Middle frontal gyrus (tissue), 1 donor: ENCODE data around the gene CKM.
A peak's percentile ranks its signal among the peaks of the same experiment; 100 is the strongest.
"Not testable (repeated sequence)": the region's sequence is repeated elsewhere in the genome, so short reads cannot be mapped to it uniquely, and the experiment has no call there.

Experiments used
- DNase-seq: peaks from one replicate; pipeline ENCODE4 v3.0.0-alpha.2; 2015; ENCODE audit warnings: low spot score; ENCODE audit errors: extremely low spot score

Gene CKM

GRCh38 chr19:45321848-45322247 lies 827 bp downstream of the CKM start:
- DNase-seq, result no peak

DNA sequence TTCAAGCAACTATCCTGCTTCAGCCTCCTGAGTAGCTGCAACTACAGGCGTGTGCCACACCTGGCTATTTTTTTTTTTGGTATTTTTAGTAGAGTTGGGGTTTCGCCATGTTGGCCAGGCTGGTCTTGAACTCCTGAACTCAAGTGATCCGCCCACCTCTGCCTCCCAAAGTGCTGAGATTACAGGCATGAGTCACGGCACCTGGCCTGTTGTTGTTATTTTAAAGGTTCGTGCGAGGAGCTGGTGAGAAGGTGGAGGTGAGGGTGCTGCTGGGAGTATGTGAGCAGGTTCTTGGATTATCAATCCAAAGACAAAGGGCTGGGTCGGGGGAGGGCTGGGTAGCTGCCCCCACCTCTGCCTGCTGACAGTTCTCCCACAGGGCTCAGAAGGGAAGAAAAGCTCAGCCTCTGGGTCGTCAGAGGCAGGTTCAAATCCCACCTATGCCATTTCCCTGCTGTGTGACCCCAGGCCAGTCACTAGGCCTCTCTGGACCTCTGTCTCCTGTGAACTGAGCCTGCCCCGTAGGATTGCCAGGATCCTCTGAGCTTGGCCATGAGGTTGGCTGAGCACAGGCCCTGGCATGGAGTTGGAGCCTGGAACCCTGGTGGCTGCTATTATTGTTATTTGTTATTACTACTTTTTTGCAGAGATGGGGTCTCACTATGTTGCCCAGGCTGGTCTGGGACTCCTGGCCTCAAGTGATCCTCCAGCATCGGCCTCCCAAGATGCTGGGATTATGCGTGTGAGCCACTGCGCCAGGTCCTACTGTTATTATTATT lies 1.5 kb downstream of the CKM start:
- DNase-seq, result no peak

DNA sequence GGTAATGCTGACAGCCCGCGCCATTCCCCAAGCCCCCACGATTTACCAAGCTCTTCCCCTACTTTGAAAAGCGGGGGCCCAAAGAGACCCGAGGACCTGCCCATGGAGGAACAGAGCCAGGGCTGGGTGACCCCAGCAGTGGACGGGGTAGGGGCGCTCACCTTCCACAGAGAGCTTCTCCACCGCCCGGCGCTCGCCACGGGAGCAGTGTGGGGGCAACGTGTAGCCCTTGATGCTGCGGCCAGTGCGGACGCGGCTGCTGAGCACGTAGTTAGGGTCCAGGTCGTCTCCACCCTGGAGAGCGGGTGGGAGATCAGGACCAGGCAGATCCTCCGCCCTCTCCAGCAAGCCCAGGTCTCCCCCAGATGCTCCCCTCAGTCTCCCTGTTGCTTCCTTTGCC lies 7.4 kb downstream of the CKM start:
- DNase-seq, result no peak

- DNase-seq, result no peak
Observed at GRCh38 chr19:45314708-45315245, 7.9 kb downstream of the CKM start.

DNA sequence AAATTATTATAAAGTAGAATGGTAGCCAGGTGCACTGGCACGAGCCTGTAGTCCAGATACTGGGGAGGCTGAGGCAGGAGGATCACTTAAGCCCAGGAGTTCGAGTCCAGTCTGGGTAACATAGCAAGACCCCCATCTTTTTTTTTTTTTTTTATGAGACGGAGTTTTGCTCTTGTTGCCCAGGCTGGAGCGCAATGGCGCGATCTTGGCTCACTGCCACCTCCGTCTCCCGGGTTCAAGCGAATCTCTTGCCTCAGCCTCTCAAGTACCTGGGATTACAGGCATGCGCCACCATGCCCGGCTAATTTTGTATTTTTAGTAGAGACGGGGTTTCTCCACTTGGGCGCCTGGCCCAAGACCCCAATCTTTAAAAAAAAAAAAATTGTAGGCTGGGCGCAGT lies 10.4 kb downstream of the CKM start:
- not testable (repeated sequence) for DNase-seq

GRCh38 chr19:45311621-45312020 lies 11.1 kb downstream of the CKM start:
- no peak for DNase-seq

DNA sequence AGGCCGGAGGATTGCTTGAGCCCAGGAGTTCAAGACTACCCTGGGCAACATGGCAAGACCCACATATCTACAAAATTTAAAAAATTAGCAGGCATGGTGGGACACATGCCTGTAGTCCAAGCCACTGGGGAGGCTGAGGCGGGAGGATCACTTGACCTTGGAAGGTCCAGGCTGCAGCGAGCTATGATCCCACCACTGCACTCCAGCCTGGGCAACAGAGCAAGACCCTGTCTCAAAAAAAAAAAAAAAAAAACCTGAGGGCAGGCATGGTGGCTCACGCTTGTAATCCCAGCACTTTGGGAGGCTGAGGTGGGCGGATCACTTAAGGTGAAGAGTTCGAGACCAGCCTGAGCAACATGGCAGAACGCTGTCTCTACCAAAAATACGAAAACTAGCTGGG lies 13.4 kb downstream of the CKM start:
- not testable (repeated sequence) for DNase-seq

- no peak for DNase-seq
Observed at GRCh38 chr19:45307361-45307760, 15.3 kb downstream of the CKM start.

DNA sequence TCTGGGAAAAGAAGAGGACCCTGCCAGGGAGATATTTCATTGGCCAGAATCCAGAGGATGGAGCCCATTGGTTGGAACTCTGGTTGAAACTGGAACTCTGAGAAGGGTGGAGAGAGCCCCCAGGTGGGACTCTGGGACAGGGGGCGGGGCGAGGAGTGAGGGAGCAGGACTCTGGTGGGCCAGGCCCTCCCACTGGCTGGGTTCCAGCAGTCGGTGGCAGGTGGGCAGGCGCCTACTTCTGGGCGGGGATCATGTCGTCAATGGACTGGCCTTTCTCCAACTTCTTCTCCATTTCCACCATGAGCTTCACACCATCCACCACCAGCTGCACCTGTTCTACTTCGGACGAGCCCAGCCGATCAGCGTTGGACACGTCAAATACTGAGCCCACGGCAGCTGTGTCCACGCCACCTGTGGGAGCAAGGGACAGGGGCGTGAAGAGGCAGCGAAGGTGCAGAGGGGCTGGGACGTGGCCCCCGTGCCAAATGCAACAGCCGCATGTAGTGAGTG lies 16.1 kb downstream of the CKM start:
- no peak for DNase-seq

DNA sequence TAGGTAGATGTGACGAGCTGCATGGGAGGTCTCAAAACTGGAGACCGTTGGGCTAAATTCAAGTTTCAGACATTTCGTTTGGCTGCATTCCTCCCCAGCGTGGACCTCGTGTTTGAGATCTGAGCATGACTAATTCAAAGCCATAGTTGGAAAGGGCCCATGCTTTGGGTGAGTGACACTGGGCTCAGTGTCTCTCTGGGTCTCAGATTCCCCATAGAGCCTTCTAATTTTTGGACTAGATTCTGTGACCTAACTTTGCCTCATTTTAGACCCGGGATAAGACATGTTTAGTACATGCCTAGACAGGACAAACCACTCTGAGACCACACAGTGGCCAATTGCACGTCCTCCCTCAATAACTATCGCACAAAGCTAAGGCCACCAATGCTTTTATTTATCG lies 16.6 kb downstream of the CKM start:
- DNase-seq, result no peak

DNA sequence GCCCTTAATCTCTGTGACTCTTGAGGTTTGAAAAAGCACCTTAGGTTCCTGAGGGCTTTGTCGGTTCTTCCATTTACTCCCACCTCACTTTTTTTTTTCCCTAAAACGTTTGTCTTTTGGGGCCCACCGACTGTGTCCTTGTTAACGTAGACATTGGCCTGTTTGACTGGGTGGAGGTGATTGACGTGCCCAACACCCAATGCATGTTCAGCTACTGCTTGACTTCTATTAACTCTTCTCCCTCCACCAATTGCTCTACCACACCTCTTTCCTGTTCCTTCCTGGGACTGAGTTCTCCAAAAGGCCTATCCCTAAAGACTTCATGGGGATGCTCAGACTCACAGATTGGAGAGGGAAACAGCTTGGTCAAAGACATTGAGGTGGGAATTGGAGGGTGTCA lies 17.3 kb downstream of the CKM start:
- DNase-seq, result no peak

DNA sequence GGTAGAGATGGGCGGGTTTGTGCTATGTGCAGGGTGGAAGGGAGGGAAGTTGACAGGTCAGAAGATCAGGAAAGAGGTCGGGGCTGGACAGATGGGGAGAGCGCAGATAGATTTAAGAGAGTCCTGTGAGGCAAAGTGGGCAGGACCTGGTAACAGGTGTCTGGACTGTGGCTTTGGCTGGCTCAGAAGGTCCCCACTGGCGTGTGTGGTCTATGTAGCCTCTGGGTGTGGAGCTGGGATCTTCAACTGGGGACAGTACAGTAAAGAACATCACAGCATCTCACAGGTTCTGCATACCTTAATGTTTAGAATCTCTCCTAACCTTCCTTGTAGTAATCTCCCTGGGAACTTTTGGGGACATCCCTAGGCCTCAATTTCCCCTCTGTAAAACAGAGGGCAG lies 17.7 kb downstream of the CKM start:
- DNase-seq, result no peak

DNA sequence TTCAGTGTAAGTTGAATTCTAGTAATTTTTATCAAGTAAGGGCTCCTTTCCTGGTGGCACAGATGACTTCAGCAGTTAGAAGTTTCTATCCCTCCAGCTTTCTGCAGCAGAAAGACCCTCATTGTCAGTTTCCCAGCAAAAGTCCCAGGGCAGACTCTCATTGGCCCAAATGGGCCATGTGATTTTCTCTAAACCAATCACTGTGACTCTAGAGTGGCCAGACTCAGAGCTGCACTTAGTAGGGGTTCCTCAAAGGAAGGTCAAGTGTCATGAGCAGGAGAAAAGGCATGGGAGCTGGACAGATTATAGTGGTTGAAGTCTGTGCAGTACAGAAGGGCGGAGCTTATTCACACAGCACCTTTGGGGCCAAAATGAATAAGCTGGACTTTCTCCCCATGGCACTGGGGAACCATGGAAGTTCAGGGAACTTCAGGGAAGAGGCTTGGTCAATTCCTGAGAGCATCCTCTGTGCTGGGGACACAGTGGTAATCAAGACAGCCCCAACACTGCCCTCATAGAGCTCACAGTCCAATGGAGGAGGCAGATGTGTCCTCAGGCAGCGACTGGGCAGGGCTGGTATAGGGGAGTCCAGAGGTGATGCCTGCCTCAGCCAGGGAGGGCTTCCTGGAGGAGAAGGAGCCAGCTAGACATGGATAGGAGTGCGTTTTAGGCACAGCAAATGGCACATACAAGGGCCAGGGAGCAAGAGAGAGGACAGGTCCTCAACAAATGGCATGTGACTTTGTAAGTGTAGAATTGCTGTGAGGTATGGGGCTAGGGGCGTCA lies 18.3 kb downstream of the CKM start:
- no peak for DNase-seq

DNA sequence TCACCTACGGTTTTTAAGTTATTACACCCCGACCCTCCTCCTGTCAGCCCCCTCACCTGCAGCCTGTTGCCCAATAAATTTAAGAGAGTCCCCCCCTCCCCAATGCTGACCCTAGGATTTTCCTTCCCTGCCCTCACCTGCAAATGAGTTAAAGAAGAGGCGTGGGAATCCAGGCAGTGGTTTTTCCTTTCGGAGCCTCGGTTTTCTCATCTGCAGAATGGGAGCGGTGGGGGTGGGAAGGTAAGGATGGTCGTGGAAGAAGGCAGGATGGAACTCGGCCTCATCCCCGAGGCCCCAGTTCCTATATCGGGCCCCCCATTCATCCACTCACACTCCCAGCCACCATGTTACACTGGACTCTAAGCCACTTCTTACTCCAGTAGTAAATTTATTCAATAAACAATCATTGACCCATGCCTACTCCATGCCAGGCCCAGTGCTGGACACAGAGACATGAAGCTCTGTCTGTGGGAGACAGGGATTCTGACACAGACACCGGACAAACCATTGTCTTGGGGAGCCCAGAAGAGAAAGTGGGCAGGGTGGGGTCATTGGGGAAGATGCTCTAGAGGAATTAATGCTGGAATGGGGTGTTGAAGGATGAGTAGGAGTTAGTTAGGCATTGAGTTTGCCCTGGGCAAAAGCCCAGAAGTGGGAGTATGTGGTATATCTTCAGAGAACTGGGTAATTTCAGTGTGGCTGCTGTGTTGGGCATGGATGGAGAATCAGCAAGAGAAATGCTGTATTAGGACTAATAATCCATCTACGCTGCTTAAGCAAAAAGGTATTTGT lies 19.2 kb downstream of the CKM start:
- no peak for DNase-seq

DNA sequence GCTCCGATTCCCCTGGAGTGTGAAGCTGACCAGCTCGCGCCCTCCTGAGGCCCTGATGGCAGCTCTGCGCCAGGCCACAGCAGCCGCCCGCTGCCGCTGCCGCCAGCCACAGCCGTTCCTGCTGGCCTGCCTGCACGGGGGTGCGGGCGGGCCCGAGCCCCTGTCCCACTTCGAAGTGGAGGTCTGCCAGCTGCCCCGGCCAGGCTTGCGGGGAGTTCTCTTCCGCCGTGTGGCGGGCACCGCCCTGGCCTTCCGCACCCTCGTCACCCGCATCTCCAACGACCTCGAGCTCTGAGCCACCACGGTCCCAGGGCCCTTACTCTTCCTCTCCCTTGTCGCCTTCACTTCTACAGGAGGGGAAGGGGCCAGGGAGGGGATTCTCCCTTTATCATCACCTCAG lies 20.3 kb downstream of the CKM start:
- no peak for DNase-seq

GRCh38 chr19:45299719-45300118 lies 23.0 kb downstream of the CKM start:
- no peak for DNase-seq

GRCh38 chr19:45298264-45298663 lies 24.4 kb downstream of the CKM start:
- no peak for DNase-seq

DNA sequence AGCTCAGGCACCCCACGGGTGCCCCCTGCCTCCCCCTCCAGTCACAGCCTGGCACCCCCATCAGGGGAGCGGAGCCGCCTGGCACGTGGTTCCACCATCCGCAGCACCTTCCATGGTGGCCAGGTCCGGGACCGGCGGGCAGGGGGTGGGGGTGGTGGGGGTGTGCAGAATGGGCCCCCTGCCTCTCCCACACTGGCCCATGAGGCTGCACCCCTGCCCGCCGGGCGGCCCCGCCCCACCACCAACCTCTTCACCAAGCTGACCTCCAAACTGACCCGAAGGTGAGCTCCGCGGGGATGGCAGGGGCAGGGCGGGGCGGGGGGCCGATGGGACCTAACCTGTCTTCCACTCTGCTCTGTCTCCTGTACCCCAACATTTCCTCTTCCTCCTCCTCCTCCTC lies 25.0 kb downstream of the CKM start:
- DNase-seq, result no peak

- DNase-seq, result no peak
Observed at GRCh38 chr19:45296355-45296754, 26.3 kb downstream of the CKM start.

- DNase-seq, result no peak
Observed at GRCh38 chr19:45295873-45296272, 26.8 kb downstream of the CKM start.

GRCh38 chr19:45294291-45295029 lies 28.2 kb downstream of the CKM start:
- peak; percentile 4 for DNase-seq
